Fibroblast of the aortic adventitia (primary cell): Measurements from ENCODE around the gene OGDH. TPM values are rescaled to one million over a fixed set of nuclear protein-coding genes. Genes with fewer than 3 reads are reported as not detected.

Experiments used
- DNase-seq: peaks from one replicate; pipeline ENCODE4 v3.0.0-alpha.2; 2010; ENCODE audit warnings: low read depth
- H3K4me3 ChIP-seq: 2 replicates; pipeline ENCODE4 v1.5.1; 2011; ENCODE audit warnings: low read depth, mild to moderate bottlenecking, control low read depth, low read length, moderate library complexity
- CTCF ChIP-seq: IDR thresholded peaks from 2 replicates; pipeline ENCODE4 v1.5.1; 2011; ENCODE audit warnings: mild to moderate bottlenecking, low read length, control low read depth, inconsistent platforms; ENCODE audit not compliant: insufficient read depth
- total RNA-seq: library from RNA; depleted of rRNA; stranded (reverse); fragments of >200 nt; gene quantifications from 2 replicates; pipeline ENCODE4 v1.2.3, GENCODE V29; 2012; ENCODE audit warnings: low replicate concordance

The OGDH gene
- total RNA-seq, 1 donor, result 85.6 TPM

- no peak for TF ChIP-seq CTCF
- DNase-seq, result peak; percentile 75
- H3K4me3 ChIP-seq, result no peak overlapping the region
Measured at GRCh38 chr7:44638611-44639557, 32.5 kb downstream of the OGDH start.

- peak; percentile 92 for DNase-seq
- no peak for TF ChIP-seq CTCF
- H3K4me3 ChIP-seq, result peak overlapping the region; percentile 28
Measured at GRCh38 chr7:44639671-44640321, 33.4 kb downstream of the OGDH start.

GRCh38 chr7:44643206-44643605, 36.8 kb downstream of the OGDH start:
- no peak for TF ChIP-seq CTCF
- H3K4me3 ChIP-seq, result no peak overlapping the region
- no peak for DNase-seq

- no peak overlapping the region for H3K4me3 ChIP-seq
- no peak for TF ChIP-seq CTCF
- DNase-seq, result no peak
Measured at GRCh38 chr7:44645254-44645653, 38.8 kb downstream of the OGDH start.

- H3K4me3 ChIP-seq, result no peak overlapping the region
- TF ChIP-seq CTCF, result no peak
- no peak for DNase-seq
Measured at GRCh38 chr7:44645696-44646095, 39.3 kb downstream of the OGDH start.

- DNase-seq, result peak; percentile 27
- H3K4me3 ChIP-seq, result no peak overlapping the region
- no peak for TF ChIP-seq CTCF
Measured at GRCh38 chr7:44646176-44646920, 39.9 kb downstream of the OGDH start.
